Spleen (tissue), 11 donors: ENCODE results near the gene SEC16A. TPM values are rescaled to one million over a fixed set of nuclear protein-coding genes. Genes with fewer than 3 reads are reported as not detected.

Experiments
- DNase-seq: peaks from one replicate; pipeline ENCODE4 v3.0.0-alpha.2; 2020
- H3K27ac ChIP-seq, 8 donors: fragments of 200-600 bp; sonication (generic) in 7 of 8; 1 replicate in 4 of 8; 2 replicates in 4 of 8; pipeline versions ENCODE4 v1.5.0 to v1.8.0; 2016 to 2021; ENCODE audit warnings: inconsistent platforms in 4 of 8, mild to moderate bottlenecking in 4 of 8, moderate library complexity in 1 of 8
- H3K27me3 ChIP-seq, 7 donors: fragments of 200-600 bp; sonication (generic) in 6 of 7; replicated peaks in 1 of 7; 1 replicate in 4 of 7; 2 replicates in 3 of 7; pipeline versions ENCODE4 v1.5.0 to v1.8.0; 2016 to 2021; ENCODE audit warnings: inconsistent platforms in 3 of 7, mild to moderate bottlenecking in 1 of 7
- H3K36me3 ChIP-seq, 6 donors: fragments of 200-600 bp; sonication (generic) in 5 of 6; 1 replicate in 4 of 6; 2 replicates in 2 of 6; pipeline versions ENCODE4 v1.5.0 to v1.8.0; 2016 to 2021; ENCODE audit warnings: inconsistent platforms in 2 of 6
- H3K4me1 ChIP-seq, 6 donors: fragments of 200-600 bp; sonication (generic) in 5 of 6; 1 replicate in 3 of 6; 2 replicates in 3 of 6; pipeline versions ENCODE4 v1.5.0 to v1.8.0; 2016 to 2021; ENCODE audit warnings: inconsistent platforms in 3 of 6
- H3K4me3 ChIP-seq, 8 donors: fragments of 200-600 bp; sonication (generic) in 7 of 8; 1 replicate in 4 of 8; 2 replicates in 4 of 8; pipeline versions ENCODE4 v1.5.0 to v1.8.0; 2016 to 2021; ENCODE audit warnings: inconsistent platforms in 4 of 8, mild to moderate bottlenecking in 4 of 8, moderate library complexity in 2 of 8
- H3K9me3 ChIP-seq, 8 donors: fragments of 200-600 bp; sonication (generic) in 7 of 8; 1 replicate in 4 of 8; 2 replicates in 4 of 8; pipeline versions ENCODE4 v1.5.0 to v1.8.0; 2016 to 2021; ENCODE audit warnings: inconsistent platforms in 4 of 8
- POLR2A ChIP-seq, 3 donors: fragments of 450-650 bp; IDR thresholded peaks; one replicate each; pipeline ENCODE4 v1.5.1; 2017; ENCODE audit warnings: antibody characterized with exemption in 3 of 3, mild to moderate bottlenecking in 1 of 3
- POLR2AphosphoS5 ChIP-seq, 3 donors: sonication (generic); formaldehyde crosslinking; IDR thresholded peaks; one replicate each; pipeline ENCODE4 v1.5.1; 2017; ENCODE audit warnings: antibody characterized with exemption in 3 of 3
- WGBS, 5 donors: extraction: QIAGEN DNeasy Blood & Tissue Kit in 3 of 5; methylation state at CpG; one replicate each; pipeline versions ENCODE4 v1.1.5 to v1.1.7; 2013 to 2018; 5-methylcytosine and 5-hydroxymethylcytosine counted together
- intact Hi-C: fragments of 100-400 bp; cut with DNase I; formaldehyde crosslinking; loops from one replicate; pipeline ENCODE4 v1.15.0; 2023; ENCODE audit warnings: low total_unique reads
- polyA plus RNA-seq, 3 donors: library from polyadenylated mRNA; stranded (reverse); fragments of 200-250 nt; gene quantifications; one replicate each; pipeline ENCODE4 v1.2.1, GENCODE V29; 2013
- total RNA-seq, 7 donors: library from RNA; depleted of rRNA in 3 of 7; stranded (reverse); fragments of >200 nt in 3 of 7; fragmentation: NEBNext Ultra II Directional in 4 of 7; extraction: Animal tissue kit (Norgen Biotek cat#: 25700) in 4 of 7; gene quantifications; one replicate each; pipeline versions ENCODE4 v1.1.0 to v1.2.1, GENCODE V29; 2016 to 2021
- TF ChIP-seq, protein P1 (sequence below), 11 experiments: fragments of 200-600 bp in 7 of 11; fragments of 450-650 bp in 4 of 11; sonication (generic) in 4 of 11; IDR thresholded peaks in 8 of 11; conservative IDR thresholded peaks in 3 of 11; 1 replicate in 7 of 11; 2 replicates in 4 of 11; pipeline versions ENCODE4 v1.4.0 to v1.8.0; 2016 to 2021; ENCODE audit warnings: antibody characterized with exemption in 11 of 11, inconsistent platforms in 4 of 11, mild to moderate bottlenecking in 1 of 11
- donor health status: healthy with polysubstance abuse.
- donor health status: DM: no; HTN: no; CAD: no; lungs with moderate emphysema.
- donor health status: DM: no; HTN: no; CAD: no.
- donor health status: Bipolar disorder and iron deficiency.
- donor health status: healthy.
- donor health status: DM: no; HTN: no; CAD: no.
- donor health status: DM: yes; HTN: yes; CAD: no.

SEC16A gene
- total and polyA plus RNA-seq, 10 donors = 35.0 to 92.1 (median 75.1) TPM

DNA sequence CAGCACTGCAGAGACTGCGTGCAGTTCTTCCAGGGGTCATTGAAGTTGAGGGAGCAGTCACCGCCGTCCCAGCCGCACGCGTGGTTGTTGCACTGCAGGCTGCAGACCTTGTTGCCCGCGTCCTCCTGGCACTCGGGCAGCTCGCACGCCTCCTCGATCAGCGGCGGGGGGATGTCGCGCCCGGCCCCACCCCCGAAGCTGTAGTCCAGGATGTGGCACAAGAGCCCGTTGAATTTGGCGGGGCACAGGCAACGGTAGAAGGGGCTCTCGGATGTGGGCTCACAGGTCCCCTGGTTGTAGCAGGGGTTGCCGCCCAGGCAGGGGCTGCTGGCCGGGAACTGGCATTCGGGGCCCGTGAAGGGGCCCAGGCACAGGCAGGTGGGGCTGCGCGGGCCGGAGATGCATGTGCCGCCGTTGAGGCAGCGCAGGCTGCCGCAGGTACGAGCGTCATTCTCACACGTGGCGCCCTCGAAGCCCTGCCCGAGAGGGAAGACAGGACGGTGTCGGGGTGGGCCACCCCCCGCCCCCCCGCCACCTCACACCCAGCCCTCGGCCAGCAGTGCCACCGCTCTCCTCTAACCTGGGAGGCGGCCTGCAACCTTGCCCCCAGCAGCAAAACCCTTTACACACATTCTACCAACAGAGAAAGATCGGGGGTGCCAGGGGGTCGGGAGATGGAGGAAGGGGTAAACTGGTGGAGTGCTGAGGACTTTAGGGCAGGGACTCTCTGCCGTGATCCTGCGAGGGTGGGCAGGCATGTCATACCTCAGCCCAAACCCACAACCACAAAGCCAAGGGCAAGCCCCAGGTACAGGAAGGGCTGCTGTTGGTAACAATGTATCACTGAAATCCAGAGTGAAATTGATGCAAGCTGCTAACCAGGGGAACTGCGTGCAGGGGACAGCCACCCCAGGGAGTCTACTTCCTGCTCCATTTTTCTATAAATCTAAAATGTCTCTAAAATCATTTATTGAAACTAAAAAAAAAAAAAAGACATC lies 22.9 kb upstream of the SEC16A start:
- H3K27me3 ChIP-seq = no peaks in the 10 kb centered on the region
- TF ChIP-seq, protein P1, sequence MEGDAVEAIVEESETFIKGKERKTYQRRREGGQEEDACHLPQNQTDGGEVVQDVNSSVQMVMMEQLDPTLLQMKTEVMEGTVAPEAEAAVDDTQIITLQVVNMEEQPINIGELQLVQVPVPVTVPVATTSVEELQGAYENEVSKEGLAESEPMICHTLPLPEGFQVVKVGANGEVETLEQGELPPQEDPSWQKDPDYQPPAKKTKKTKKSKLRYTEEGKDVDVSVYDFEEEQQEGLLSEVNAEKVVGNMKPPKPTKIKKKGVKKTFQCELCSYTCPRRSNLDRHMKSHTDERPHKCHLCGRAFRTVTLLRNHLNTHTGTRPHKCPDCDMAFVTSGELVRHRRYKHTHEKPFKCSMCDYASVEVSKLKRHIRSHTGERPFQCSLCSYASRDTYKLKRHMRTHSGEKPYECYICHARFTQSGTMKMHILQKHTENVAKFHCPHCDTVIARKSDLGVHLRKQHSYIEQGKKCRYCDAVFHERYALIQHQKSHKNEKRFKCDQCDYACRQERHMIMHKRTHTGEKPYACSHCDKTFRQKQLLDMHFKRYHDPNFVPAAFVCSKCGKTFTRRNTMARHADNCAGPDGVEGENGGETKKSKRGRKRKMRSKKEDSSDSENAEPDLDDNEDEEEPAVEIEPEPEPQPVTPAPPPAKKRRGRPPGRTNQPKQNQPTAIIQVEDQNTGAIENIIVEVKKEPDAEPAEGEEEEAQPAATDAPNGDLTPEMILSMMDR (IDR thresholded peaks at IDR 0.05 in 8 of 11, conservative IDR thresholded peaks at IDR 0.05 in 3 of 11) = no peak
- peak in 2 of 3 donors; percentile 39 to 74 for TF ChIP-seq POLR2AphosphoS5 (IDR thresholded peaks at IDR 0.05)
- no peak for TF ChIP-seq POLR2A (IDR thresholded peaks at IDR 0.05)
- no peak overlapping the region for H3K27ac ChIP-seq
- peaks cover 0 to 42% (median 17%) of the 10 kb centered on the region in 6 donors for H3K4me1 ChIP-seq
- H3K4me3 ChIP-seq = no peak overlapping the region
- intact Hi-C loops = no loop called here
- WGBS, 5 donors = 82 to 90% (median 84%) methylated on average over 40 to 51 of the region's 51 CpGs
- H3K9me3 ChIP-seq = no peaks in the 10 kb centered on the region
- peaks cover 8 to 100% (median 100%) of the 10 kb centered on the region in 6 donors for H3K36me3 ChIP-seq
- no peak for DNase-seq

DNA sequence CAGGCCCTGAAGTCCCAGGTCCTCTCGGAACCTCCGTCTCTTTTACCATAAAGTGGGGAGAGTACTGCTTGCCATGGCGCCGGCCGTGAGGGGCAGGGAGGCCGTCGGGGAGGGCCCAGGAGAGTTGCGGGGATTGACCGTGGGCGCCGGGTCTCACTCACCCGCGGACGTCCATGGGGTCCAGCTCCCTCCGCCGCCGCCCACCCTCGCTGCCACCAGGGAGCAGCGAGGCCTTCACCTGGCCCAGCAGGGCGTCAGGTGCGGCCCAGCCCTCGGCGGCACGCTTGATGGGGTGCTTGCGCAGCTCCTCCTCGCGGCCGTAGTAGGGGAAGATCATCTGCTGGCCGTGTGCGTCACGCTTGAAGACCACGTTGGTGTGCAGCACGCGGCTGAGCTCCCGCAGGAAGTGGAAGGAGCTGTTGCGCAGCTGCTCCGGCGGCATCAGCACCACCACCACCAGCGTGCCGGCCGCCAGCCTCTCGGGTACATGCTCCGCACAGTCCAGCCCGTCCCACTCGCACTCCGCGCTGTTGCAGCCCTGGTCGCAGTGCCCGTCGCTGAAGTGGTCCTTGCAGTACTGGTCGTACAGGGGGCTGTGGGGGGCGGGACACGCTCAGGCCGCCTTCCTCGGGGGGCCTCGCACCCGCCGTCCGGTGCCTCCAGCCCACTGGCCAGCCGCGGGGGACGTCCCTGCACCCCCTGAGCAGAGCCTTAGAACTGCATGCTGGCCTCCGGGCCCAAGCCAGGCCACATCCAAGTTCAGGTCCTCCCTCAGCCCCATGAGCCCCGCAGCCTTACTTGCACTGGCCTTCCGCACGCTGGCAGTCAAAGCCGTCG lies 21.9 kb upstream of the SEC16A start:
- Histone ChIP-seq H3K27ac (peak overlapping the region in 3 of 8 donors; percentile 21 to 39 (median 24)), H3K4me3 (no peak overlapping the region), H3K4me1 (peaks cover 0 to 42% (median 10%) of the 10 kb centered on the region in 6 donors), H3K27me3 (no peaks in the 10 kb centered on the region), H3K36me3 (peaks cover 12 to 100% (median 100%) of the 10 kb centered on the region in 6 donors), H3K9me3 (no peaks in the 10 kb centered on the region)
- WGBS, 5 donors = 92 to 95% (median 94%) methylated on average over 19 to 68 of the region's 68 CpGs
- peak in 1 of 3 donors; percentile 56 for TF ChIP-seq POLR2AphosphoS5 (IDR thresholded peaks at IDR 0.05)
- no peak for TF ChIP-seq POLR2A (IDR thresholded peaks at IDR 0.05)
- DNase-seq = no peak
- intact Hi-C loops = no loop called here

DNA sequence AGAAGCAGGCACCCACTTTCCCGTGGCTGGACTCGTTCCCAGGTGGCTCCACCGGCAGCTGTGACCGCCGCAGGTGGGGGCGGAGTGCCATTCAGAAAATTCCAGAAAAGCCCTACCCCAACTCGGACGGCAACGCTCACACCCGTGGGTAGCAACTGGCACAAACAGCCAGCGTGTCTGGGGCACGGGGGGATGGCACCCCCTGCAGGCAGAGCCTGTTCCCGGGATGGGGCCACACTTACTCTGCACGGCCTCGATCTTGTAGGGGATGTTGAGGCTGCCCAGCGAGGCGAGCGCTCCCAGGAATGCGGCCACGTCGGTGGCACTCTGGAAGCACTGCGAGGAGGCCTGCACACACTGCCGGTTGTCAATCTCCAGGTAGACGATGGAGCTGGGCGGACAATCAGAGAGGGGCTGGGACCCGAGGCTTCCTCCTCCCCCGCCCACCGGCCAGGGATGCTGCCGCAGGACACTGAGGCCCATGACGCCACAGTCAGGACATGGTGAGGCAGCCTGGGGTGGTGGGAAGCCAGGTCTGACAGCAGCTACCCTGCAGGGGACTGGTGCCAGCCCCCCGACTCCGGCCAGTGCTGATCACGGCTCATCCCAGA lies 20.2 kb upstream of the SEC16A start:
- Histone ChIP-seq H3K4me1 (peaks cover 0 to 37% (median 13%) of the 10 kb centered on the region in 6 donors), H3K4me3 (no peak overlapping the region), H3K9me3 (no peaks in the 10 kb centered on the region), H3K36me3 (peaks cover 12 to 100% (median 100%) of the 10 kb centered on the region in 6 donors), H3K27me3 (no peaks in the 10 kb centered on the region), H3K27ac (peak overlapping the region in 1 of 8 donors; percentile 21)
- WGBS, 5 donors = 82 to 95% (median 90%) methylated on average over 23 to 33 of the region's 33 CpGs
- intact Hi-C loops = no loop called here
- TF ChIP-seq POLR2AphosphoS5 (IDR thresholded peaks at IDR 0.05) (no peak), POLR2A (IDR thresholded peaks at IDR 0.05) (no peak)
- TF ChIP-seq, protein P1 (IDR thresholded peaks at IDR 0.05 in 8 of 11, conservative IDR thresholded peaks at IDR 0.05 in 3 of 11) = no peak
- DNase-seq = no peak

DNA sequence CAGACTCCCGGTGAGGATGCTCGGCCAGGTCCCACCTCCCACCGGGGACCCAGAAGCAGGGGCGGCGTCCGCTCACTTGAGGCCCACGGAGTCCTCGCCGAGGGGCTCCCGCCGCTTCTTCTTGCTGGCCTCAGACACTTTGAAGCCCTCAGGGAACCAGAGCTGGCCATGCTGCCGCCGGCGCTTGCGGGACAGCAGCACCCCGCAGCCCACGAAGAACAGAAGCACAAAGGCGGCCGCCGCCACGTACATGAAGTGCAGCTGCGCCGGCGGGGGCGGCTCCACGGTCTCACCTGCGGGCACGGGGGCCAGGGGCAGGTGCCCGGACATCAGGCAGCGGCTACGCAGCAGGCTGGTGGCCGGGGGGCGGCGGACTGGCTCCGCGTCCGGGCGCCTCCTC lies 19.4 kb upstream of the SEC16A start:
- peaks cover 8 to 100% (median 100%) of the 10 kb centered on the region in 6 donors for H3K36me3 ChIP-seq
- no peak for DNase-seq

More for the DNA sequence above, 19.4 kb upstream of the SEC16A start:
- peak in 1 of 3 donors; percentile 5 for TF ChIP-seq POLR2AphosphoS5 (IDR thresholded peaks at IDR 0.05)
- TF ChIP-seq, protein P1 (IDR thresholded peaks at IDR 0.05 in 8 of 11, conservative IDR thresholded peaks at IDR 0.05 in 3 of 11) = no peak
- TF ChIP-seq POLR2A (IDR thresholded peaks at IDR 0.05) = no peak
- Histone ChIP-seq H3K9me3 (no peaks in the 10 kb centered on the region), H3K27me3 (no peaks in the 10 kb centered on the region), H3K4me3 (no peak overlapping the region), H3K27ac (no peak overlapping the region), H3K4me1 (peaks cover 0 to 37% (median 12%) of the 10 kb centered on the region in 6 donors)
- WGBS, 5 donors = 96 to 97% (median 97%) methylated on average over 21 to 38 of the region's 38 CpGs
- intact Hi-C loops = no loop called here
